AG04450 (cell line): Measurements from ENCODE around the gene PPP2R1A. TPM values are rescaled to one million over a fixed set of nuclear protein-coding genes. Genes with fewer than 3 reads are reported as not detected.

Experiments used
- CTCF ChIA-PET: fragments of 300-600, 350-600 bp; formaldehyde crosslinking; extraction: SDS; loops from one replicate; lab custom pipeline; 2022; ENCODE audit warnings: antibody characterized with exemption, inconsistent platforms; lab: Charles Lee
- POLR2A ChIA-PET: fragments of 350-600 bp; formaldehyde crosslinking; extraction: SDS; loops from one replicate; lab custom pipeline; 2021; ENCODE audit warnings: antibody characterized with exemption, inconsistent platforms; lab: Yijun Ruan, JAX
- DNase-seq: peaks from one replicate; pipeline ENCODE4 v3.0.0-alpha.2; 2011; ENCODE audit warnings: low read depth, low spot score
- H3K27ac ChIP-seq: one replicate; pipeline ENCODE4 v1.5.1; 2012; ENCODE audit warnings: low read depth, low read length, control low read depth
- H3K27me3 ChIP-seq: one replicate; pipeline ENCODE4 v1.6.0; 2012; ENCODE audit warnings: low read length; ENCODE audit not compliant: control insufficient read depth, insufficient read depth
- H3K4me3 ChIP-seq: 2 replicates; pipeline ENCODE4 v1.5.1; 2011; ENCODE audit warnings: mild to moderate bottlenecking, low read depth, low read length, control low read depth
- H3K9me3 ChIP-seq: 2 replicates; pipeline ENCODE4 v1.5.1; 2012; ENCODE audit warnings: low read length; ENCODE audit not compliant: control insufficient read depth, insufficient read depth
- CTCF ChIP-seq: IDR thresholded peaks from 2 replicates; pipeline ENCODE4 v1.5.1; 2011; ENCODE audit warnings: low read depth, low read length, control low read depth, inconsistent platforms
- polyA plus RNA-seq: library from polyadenylated mRNA; depleted of rRNA; stranded (reverse); fragments of >200 nt; gene quantifications from 2 replicates; pipeline ENCODE4 v1.2.3, GENCODE V29; 2011

The PPP2R1A gene
- polyA plus RNA-seq, 1 experiment, result 158 TPM

GRCh38 chr19:52234406-52234805 is 44.6 kb downstream of the PPP2R1A start:
- Histone ChIP-seq H3K27me3 (no peaks in the 10 kb centered on the region), H3K27ac (no peak overlapping the region), H3K9me3 (no peaks in the 10 kb centered on the region), H3K4me3 (no peak overlapping the region)
- TF ChIP-seq CTCF, result no peak
- no peak for DNase-seq
- ChIA-PET POLR2A (no interaction called here), CTCF (interaction anchor here (0.6 kb wide), 1 partner anchor 45 kb away, joined by 3 read pairs; the partner anchor contains the start of gene PPP2R1A)

GRCh38 chr19:52237197-52237596 is 47.3 kb downstream of the PPP2R1A start:
- Histone ChIP-seq H3K27me3 (no peaks in the 10 kb centered on the region), H3K27ac (no peak overlapping the region), H3K9me3 (no peaks in the 10 kb centered on the region), H3K4me3 (no peak overlapping the region)
- ChIA-PET CTCF (interaction anchor here (0.6 to 1.5 kb wide), 34 partner anchors 9 to 548 kb away, joined by 3 to 37 read pairs (median 4); partner anchors contain the start of gene ZNF616), POLR2A (no interaction called here)
- TF ChIP-seq CTCF, result no peak
- no peak for DNase-seq

GRCh38 chr19:52237771-52238400 is 48.0 kb downstream of the PPP2R1A start:
- ChIA-PET CTCF (interaction anchor here (0.6 to 1.5 kb wide), 34 partner anchors 9 to 547 kb away, joined by 3 to 37 read pairs (median 4); partner anchors contain the start of gene ZNF616), POLR2A (no interaction called here)
- Histone ChIP-seq H3K4me3 (no peak overlapping the region), H3K9me3 (no peaks in the 10 kb centered on the region), H3K27me3 (no peaks in the 10 kb centered on the region), H3K27ac (no peak overlapping the region)
- DNase-seq, result peak; percentile 54
- TF ChIP-seq CTCF, result peak; percentile 91

GRCh38 chr19:52244021-52244420 is 54.2 kb downstream of the PPP2R1A start:
- no peak for DNase-seq
- POLR2A ChIA-PET, result no interaction called here
- TF ChIP-seq CTCF, result no peak
- Histone ChIP-seq H3K4me3 (no peak overlapping the region), H3K9me3 (no peaks in the 10 kb centered on the region; the same call in 1 of the 2 replicates), H3K27ac (no peak overlapping the region), H3K27me3 (no peaks in the 10 kb centered on the region)
- CTCF ChIA-PET, result no interaction called here

- Histone ChIP-seq H3K4me3 (no peak overlapping the region), H3K27ac (no peak overlapping the region), H3K27me3 (no peaks in the 10 kb centered on the region), H3K9me3 (no peaks in the 10 kb centered on the region; the same call in 1 of the 2 replicates)
- ChIA-PET POLR2A (no interaction called here), CTCF (interaction anchor here (0.5 to 3.0 kb wide), 7 partner anchors 11 to 924 kb away, joined by 3 to 11 read pairs (median 3); no protein-coding TSS in a partner anchor)
- no peak for DNase-seq
- TF ChIP-seq CTCF, result peak; percentile 45
Measured at GRCh38 chr19:52248241-52248640, 58.4 kb downstream of the PPP2R1A start.
